Left renal cortex interstitium (tissue), 4 donors: Measurements from ENCODE around the gene CDK5. TPM values are rescaled to one million over a fixed set of nuclear protein-coding genes. Genes with fewer than 3 reads are reported as not detected.

ENCODE experiments used
- DNase-seq, 4 donors: peaks; one replicate each; pipeline ENCODE4 v3.0.0-alpha.2; 2013; ENCODE audit warnings: low read depth in 4 of 4, low spot score in 2 of 4, missing footprints in 1 of 4
- polyA plus RNA-seq, 4 donors: library from polyadenylated mRNA; unstranded; fragments of 120-200 nt; gene quantifications; one replicate each; pipeline ENCODE4 v1.2.1, GENCODE V29; 2013; ENCODE audit not compliant: insufficient read length in 4 of 4

CDK5 gene
- polyA plus RNA-seq, 4 donors, result 16.9 to 20.4 (median 18.7) TPM

GRCh38 chr7:151075662-151075971 lies 17.9 kb upstream of the CDK5 start:
- DNase-seq, result no peak

GRCh38 chr7:151074817-151075661 lies 17.3 kb upstream of the CDK5 start:
- no peak for DNase-seq

GRCh38 chr7:151073990-151074389 lies 16.3 kb upstream of the CDK5 start:
- no peak for DNase-seq

- DNase-seq, result no peak
These were observed 13.6 kb upstream of the CDK5 start for GRCh38 chr7:151071032-151071866.

GRCh38 chr7:151070574-151070960 lies 12.9 kb upstream of the CDK5 start:
- DNase-seq, result no peak

GRCh38 chr7:151069841-151070573 lies 12.3 kb upstream of the CDK5 start:
- DNase-seq, result no peak

- no peak for DNase-seq
These were observed 10.5 kb upstream of the CDK5 start for GRCh38 chr7:151068069-151068773.

- no peak for DNase-seq
These were observed 8.7 kb upstream of the CDK5 start for GRCh38 chr7:151066273-151066974.

GRCh38 chr7:151065516-151065915 lies 7.8 kb upstream of the CDK5 start:
- no peak for DNase-seq

GRCh38 chr7:151064993-151065392 lies 7.3 kb upstream of the CDK5 start:
- DNase-seq, result no peak

- no peak for DNase-seq
These were observed 6.8 kb upstream of the CDK5 start for GRCh38 chr7:151064454-151064853.

- no peak for DNase-seq
These were observed 5.5 kb upstream of the CDK5 start for GRCh38 chr7:151063212-151063561.

GRCh38 chr7:151062399-151063211 lies 4.9 kb upstream of the CDK5 start:
- DNase-seq, result peak in 1 of 4 donors; percentile 71

GRCh38 chr7:151062111-151062398 lies 4.4 kb upstream of the CDK5 start:
- DNase-seq, result no peak

- no peak for DNase-seq
These were observed 3.8 kb upstream of the CDK5 start for GRCh38 chr7:151061213-151062110.

- no peak for DNase-seq
These were observed 2.9 kb upstream of the CDK5 start for GRCh38 chr7:151060416-151061212.

GRCh38 chr7:151060113-151060415 lies 2.4 kb upstream of the CDK5 start:
- DNase-seq, result no peak
